ENCODE data around the gene ANKHD1. TPM values are rescaled to one million over a fixed set of nuclear protein-coding genes. Genes with fewer than 3 reads are reported as not detected.

The ANKHD1 gene
- total and polyA plus RNA-seq, 8 donors, result 56.0 to 77.7 (median 64.0) TPM

GRCh38 chr5:140564196-140565023 is 162.8 kb downstream of the ANKHD1 start, which contains the start of the genes APBB3 and SLC35A4:
Gene APBB3, minus strand, starts transcription at chr5:140564598. Its CDS starts 353 bp downstream, at chr5:140564245.
Gene SLC35A4, plus strand, starts transcription at chr5:140564828. Its CDS starts 2,342 bp downstream, at chr5:140567170.
- WGBS, 2 donors, result 0 to 1% methylated on average over 74 of the region's 74 CpGs
- FAIRE-seq (peak; percentile 32), ATAC-seq (peak; percentile 92 to 96 (median 92)), DNase-seq (peak; percentile 92 to 97 (median 96))
- Histone ChIP-seq H3K4me3 (peak within 1 kb of the TSS; percentile 33 to 66 (median 54)), H3K9me3 (no peaks in the 10 kb centered on the region), H3K4me1 (peaks cover 4 to 11% (median 10%) of the 10 kb centered on the region in 3 donors), H3K36me3 (peaks cover 0 to 10% (median 9%) of the 10 kb centered on the region in 3 donors), H3K27ac (peak within 1 kb of the TSS; percentile 90 to 93 (median 92)), H3K27me3 (no peaks in the 10 kb centered on the region)
- no peak for TF ChIP-seq CTCF (IDR thresholded peaks at IDR 0.05)
- intact Hi-C loops (cut with DNase I), result loop anchor here in 1 of 3 donors (10.0 kb wide), 1 partner anchor 70 kb away; the partner anchor contains the start of genes CD14 and TMCO6

GRCh38 chr5:140565024-140565779 is 163.6 kb downstream of the ANKHD1 start:
- TF ChIP-seq CTCF (IDR thresholded peaks at IDR 0.05), result no peak
- H3K36me3 ChIP-seq, result peaks cover 0 to 10% (median 9%) of the 10 kb centered on the region in 3 donors
- 2 to 3% methylated on average over 13 of the region's 13 CpGs for WGBS, 2 donors
- no peaks in the 10 kb centered on the region for H3K27me3 ChIP-seq
- peak overlapping the region; percentile 90 to 93 (median 92) for H3K27ac ChIP-seq
- H3K4me3 ChIP-seq, result peak overlapping the region; percentile 33 to 66 (median 54)
- intact Hi-C loops (cut with DNase I), result loop anchor here in 1 of 3 donors (10.0 kb wide), 1 partner anchor 70 kb away; the partner anchor contains the start of genes CD14 and TMCO6
- ATAC-seq (no peak), FAIRE-seq (no peak), DNase-seq (no peak)
- peaks cover 4 to 11% (median 10%) of the 10 kb centered on the region in 3 donors for H3K4me1 ChIP-seq
- H3K9me3 ChIP-seq, result no peaks in the 10 kb centered on the region

GRCh38 chr5:140565780-140566095 is 164.1 kb downstream of the ANKHD1 start:
- DNase-seq, result no peak
- Histone ChIP-seq H3K36me3 (peaks cover 0 to 10% (median 9%) of the 10 kb centered on the region in 3 donors), H3K27ac (peak overlapping the region in 1 of 4 donors; percentile 93), H3K27me3 (no peaks in the 10 kb centered on the region), H3K9me3 (no peaks in the 10 kb centered on the region), H3K4me3 (peak overlapping the region in 2 of 4 donors; percentile 52 to 66), H3K4me1 (peaks cover 4 to 11% (median 10%) of the 10 kb centered on the region in 3 donors)
- intact Hi-C loops (cut with DNase I), result loop anchor here in 1 of 3 donors (10.0 kb wide), 1 partner anchor 69 kb away; the partner anchor contains the start of genes CD14 and TMCO6
- 81 to 93% methylated on average over 4 of the region's 4 CpGs for WGBS, 2 donors
- FAIRE-seq, result no peak
- no peak for ATAC-seq
- TF ChIP-seq CTCF (IDR thresholded peaks at IDR 0.05), result no peak

GRCh38 chr5:140566665-140567064 is 165.0 kb downstream of the ANKHD1 start:
- TF ChIP-seq CTCF (IDR thresholded peaks at IDR 0.05), result no peak
- H3K36me3 ChIP-seq, result peaks cover 0 to 10% (median 9%) of the 10 kb centered on the region in 3 donors
- DNase-seq (no peak), FAIRE-seq (no peak), ATAC-seq (no peak)
- no peak overlapping the region for H3K4me3 ChIP-seq
- no peaks in the 10 kb centered on the region for H3K9me3 ChIP-seq
- intact Hi-C loops (cut with DNase I), result loop anchor here in 1 of 3 donors (10.0 kb wide), 1 partner anchor 68 kb away; the partner anchor contains the start of genes CD14 and TMCO6
- H3K4me1 ChIP-seq, result peaks cover 4 to 11% (median 10%) of the 10 kb centered on the region in 3 donors
- 88% methylated on average over 5 of the region's 5 CpGs for WGBS, 2 donors
- H3K27ac ChIP-seq, result no peak overlapping the region
- H3K27me3 ChIP-seq, result no peaks in the 10 kb centered on the region

Data from pancreas (tissue), 10 donors.